Gastroesophageal sphincter (tissue), 4 donors: ENCODE data around the gene TK2. TPM values are rescaled to one million over a fixed set of nuclear protein-coding genes. Genes with fewer than 3 reads are reported as not detected.

ENCODE experiments used
- ATAC-seq: fragments of 150-250 bp; one replicate; pipeline ENCODE4 v1.9.1; 2016; ENCODE audit warnings: mild to moderate bottlenecking, moderate library complexity
- H3K27ac ChIP-seq, 4 donors: fragments of 200-600 bp; sonication (generic) in 3 of 4; 1 replicate in 3 of 4; 2 replicates in 1 of 4; pipeline ENCODE4 v1.5.1; 2016 to 2019
- H3K27me3 ChIP-seq: fragments of 200-600 bp; sonication (generic); one replicate; pipeline ENCODE4 v1.5.1; 2019
- H3K36me3 ChIP-seq, 2 donors: fragments of 200-600 bp; sonication (generic); one replicate each; pipeline ENCODE4 v1.5.1; 2019; ENCODE audit warnings: control low read depth in 1 of 2
- H3K4me1 ChIP-seq, 3 donors: fragments of 200-600 bp; sonication (generic); 1 replicate in 2 of 3; 2 replicates in 1 of 3; pipeline ENCODE4 v1.5.1; 2016 to 2019; ENCODE audit warnings: control low read depth in 2 of 3
- H3K4me3 ChIP-seq, 2 donors: fragments of 200-600 bp; sonication (generic); one replicate each; pipeline ENCODE4 v1.5.1; 2019; ENCODE audit warnings: mild to moderate bottlenecking in 1 of 2, moderate library complexity in 1 of 2
- H3K9me3 ChIP-seq, 3 donors: fragments of 200-600 bp; sonication (generic); one replicate each; pipeline ENCODE4 v1.5.1; 2017 to 2019; ENCODE audit warnings: control low read depth in 2 of 3
- CTCF ChIP-seq, 4 experiments: fragments of 200-600 bp in 2 of 4; fragments of 450-650 bp in 2 of 4; sonication (generic) in 1 of 4; IDR thresholded peaks; one replicate each; pipeline ENCODE4 v1.5.1; 2017 to 2019; ENCODE audit warnings: antibody characterized with exemption in 4 of 4, mild to moderate bottlenecking in 2 of 4, moderate library complexity in 2 of 4
- EP300 ChIP-seq: sonication (generic); formaldehyde crosslinking; IDR thresholded peaks from one replicate; pipeline ENCODE4 v1.6.1; 2017; ENCODE audit warnings: antibody characterized with exemption, mild to moderate bottlenecking
- POLR2A ChIP-seq, 2 donors: fragments of 450-650 bp; IDR thresholded peaks; one replicate each; pipeline ENCODE4 v1.6.1; 2017; ENCODE audit warnings: antibody characterized with exemption in 2 of 2, mild to moderate bottlenecking in 2 of 2, moderate library complexity in 1 of 2
- POLR2AphosphoS5 ChIP-seq: sonication (generic); formaldehyde crosslinking; IDR thresholded peaks from one replicate; pipeline ENCODE4 v1.6.1; 2017; ENCODE audit warnings: antibody characterized with exemption
- WGBS, 2 donors: methylation state at CpG; one replicate each; pipeline ENCODE4 v1.1.5; 2018; ENCODE audit warnings: low coverage in 1 of 2; 5-methylcytosine and 5-hydroxymethylcytosine counted together
- total RNA-seq, 4 donors: library from RNA; depleted of rRNA; stranded (reverse); fragments of >200 nt; gene quantifications; one replicate each; pipeline ENCODE4 v1.1.0, GENCODE V29; 2016

The TK2 gene
- total RNA-seq, 4 donors from 2014 or later: 32.7 to 42.8 (median 37.0) TPM

- ATAC-seq: peak; percentile 63
- H3K9me3 ChIP-seq: peaks cover 0 to 5% (median 0%) of the 10 kb centered on the region in 3 donors
- no peak overlapping the region for H3K27ac ChIP-seq
- no peaks in the 10 kb centered on the region for H3K4me1 ChIP-seq
- 81 to 83% methylated on average over 1 to 2 of the region's 8 CpGs for WGBS, 2 donors
- H3K27me3 ChIP-seq: no peaks in the 10 kb centered on the region
- H3K4me3 ChIP-seq: no peak overlapping the region
- H3K36me3 ChIP-seq: no peaks in the 10 kb centered on the region
- TF ChIP-seq POLR2AphosphoS5 (no peak), CTCF (IDR thresholded peaks at IDR 0.05) (peak in 3 of 4 experiments; percentile 31 to 54 (median 35))
Measured at GRCh38 chr16:66588981-66589713, 39.2 kb upstream of the TK2 start.

GRCh38 chr16:66587881-66588600 lies 38.1 kb upstream of the TK2 start:
- no peaks in the 10 kb centered on the region for H3K4me1 ChIP-seq
- ATAC-seq: no peak
- H3K4me3 ChIP-seq: peak overlapping the region in 1 of 2 donors; percentile 25

GRCh38 chr16:66585481-66586239 lies 35.7 kb upstream of the TK2 start:
- no peaks in the 10 kb centered on the region for H3K9me3 ChIP-seq
- WGBS, 2 donors: 60 to 68% methylated on average over 9 to 10 of the region's 10 CpGs
- TF ChIP-seq POLR2A (IDR thresholded peaks at IDR 0.05) (no peak), POLR2AphosphoS5 (no peak), EP300 (no peak), CTCF (IDR thresholded peaks at IDR 0.05) (no peak)
- no peaks in the 10 kb centered on the region for H3K36me3 ChIP-seq
- ATAC-seq: no peak
- H3K4me1 ChIP-seq: no peaks in the 10 kb centered on the region
- H3K27ac ChIP-seq: no peak overlapping the region
- no peaks in the 10 kb centered on the region for H3K27me3 ChIP-seq
- H3K4me3 ChIP-seq: no peak overlapping the region

More at GRCh38 chr16:66587881-66588600, 38.1 kb upstream of the TK2 start:
- 52 to 93% methylated on average over 2 to 6 of the region's 7 CpGs for WGBS, 2 donors
- Histone ChIP-seq H3K9me3 (no peaks in the 10 kb centered on the region), H3K27ac (no peak overlapping the region), H3K27me3 (no peaks in the 10 kb centered on the region), H3K36me3 (no peaks in the 10 kb centered on the region)
- TF ChIP-seq POLR2A (IDR thresholded peaks at IDR 0.05): no peak
- no peak for TF ChIP-seq EP300

- peaks cover 0 to 15% (median 5%) of the 10 kb centered on the region in 3 donors for H3K4me1 ChIP-seq
- no peaks in the 10 kb centered on the region for H3K9me3 ChIP-seq
- no peaks in the 10 kb centered on the region for H3K36me3 ChIP-seq
- no peak overlapping the region for H3K27ac ChIP-seq
- peaks cover 31% of the 10 kb centered on the region for H3K27me3 ChIP-seq
- no peak overlapping the region for H3K4me3 ChIP-seq
- TF ChIP-seq POLR2A (IDR thresholded peaks at IDR 0.05) (no peak), CTCF (IDR thresholded peaks at IDR 0.05) (no peak), EP300 (no peak), POLR2AphosphoS5 (no peak)
- no peak for ATAC-seq
- WGBS, 2 donors: 78 to 79% methylated on average over 2 to 3 of the region's 3 CpGs
Measured at GRCh38 chr16:66581246-66581952, 31.5 kb upstream of the TK2 start.
